ENCODE data around the gene OSBPL7.
"Not testable (repeated sequence)": the region's sequence is repeated elsewhere in the genome, so short reads cannot be mapped to it uniquely, and the experiment has no call there.

OSBPL7 gene

DNA sequence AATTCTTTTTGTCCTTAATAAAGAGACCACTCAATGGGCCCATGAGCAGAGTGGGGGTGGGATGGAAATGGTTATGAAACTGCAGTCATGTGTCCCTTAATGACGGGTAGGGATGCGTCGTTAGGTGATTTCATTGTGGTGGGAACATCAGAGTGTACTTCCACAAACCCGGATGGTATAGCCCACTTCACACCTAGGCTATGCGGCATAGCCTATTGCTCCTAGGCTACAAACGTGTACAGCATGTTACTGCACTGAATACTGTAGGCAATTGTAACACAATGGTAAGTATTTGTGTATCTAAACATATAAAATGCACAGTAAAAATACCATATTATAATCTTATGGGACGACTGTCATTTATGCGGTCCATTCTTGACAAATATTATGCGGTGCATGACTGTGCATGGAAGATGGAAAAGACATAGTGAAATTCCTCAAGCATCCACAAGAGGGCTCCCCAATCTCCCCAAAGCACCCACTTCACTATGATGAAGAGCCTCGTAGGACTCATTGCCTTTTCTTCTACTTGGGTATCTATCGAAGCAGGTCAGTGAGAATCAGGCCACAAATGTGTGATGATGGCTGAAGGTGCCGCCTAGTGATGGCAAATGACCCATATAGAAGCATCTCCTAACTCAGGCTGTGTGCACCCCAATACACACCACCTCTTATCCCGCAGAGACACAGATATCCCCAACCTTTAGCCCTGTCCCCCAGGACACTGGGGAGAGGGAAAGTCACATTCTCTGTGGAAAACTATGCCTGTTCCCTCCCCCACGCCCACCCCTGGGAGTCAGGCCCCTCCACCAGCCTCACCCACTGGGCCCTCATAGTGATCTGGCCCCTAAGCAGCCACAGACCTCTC, 45.0 kb downstream of the OSBPL7 start:
- no peak for DNase-seq (ENCODE audit: extremely low read depth in 1 of 2, low read depth in 1 of 2)

DNA sequence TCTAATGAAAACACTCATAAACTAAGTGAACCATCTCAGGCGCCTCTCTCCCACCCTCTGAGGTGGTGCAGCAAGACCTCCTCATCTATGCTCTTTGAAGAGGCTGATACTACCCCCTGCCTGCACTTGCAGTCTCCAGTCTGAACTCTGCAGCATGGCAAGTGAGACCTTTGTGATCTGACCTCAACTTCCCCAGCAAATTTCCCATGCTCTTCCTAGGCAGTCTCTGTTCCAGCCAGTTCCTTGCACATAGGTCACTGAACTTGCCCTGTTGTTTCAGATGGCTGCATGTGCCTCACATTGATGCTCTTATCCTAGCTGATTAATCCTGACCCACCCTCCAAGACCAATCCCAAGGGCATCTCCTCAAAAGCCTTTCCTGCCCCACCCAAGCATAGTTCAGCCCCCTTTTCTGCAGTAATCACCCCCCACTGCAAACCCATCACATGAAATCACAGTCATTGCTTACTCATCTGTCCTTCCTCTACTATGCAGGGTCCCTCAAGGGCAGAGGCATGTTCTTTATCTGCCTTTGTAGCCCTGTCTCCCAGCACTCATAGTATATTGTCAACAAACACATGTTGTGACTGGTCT, 46.5 kb downstream of the OSBPL7 start:
- no peak for DNase-seq (ENCODE audit: extremely low read depth in 1 of 2, low read depth in 1 of 2)

DNA sequence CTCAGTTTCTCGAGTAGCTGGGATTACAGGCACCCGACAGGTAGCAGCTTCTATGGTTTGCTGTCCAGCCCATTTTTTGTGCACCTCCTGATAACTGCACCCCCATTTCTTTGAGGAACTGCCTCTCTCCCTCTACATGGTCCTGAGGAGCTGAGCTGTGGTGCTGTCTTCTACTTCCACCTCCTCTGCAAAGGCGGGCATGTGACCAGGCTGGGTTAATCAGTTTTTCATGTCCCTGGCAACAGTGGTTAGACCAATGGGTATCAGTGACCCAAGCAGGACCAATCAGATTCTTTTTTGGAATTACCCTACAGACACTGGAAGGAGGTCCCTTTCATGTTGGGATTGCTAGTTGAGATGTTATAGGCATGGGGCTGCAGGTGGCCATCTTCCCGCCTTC, 47.3 kb downstream of the OSBPL7 start:
- no peak for DNase-seq (ENCODE audit: extremely low read depth in 1 of 2, low read depth in 1 of 2)

DNA sequence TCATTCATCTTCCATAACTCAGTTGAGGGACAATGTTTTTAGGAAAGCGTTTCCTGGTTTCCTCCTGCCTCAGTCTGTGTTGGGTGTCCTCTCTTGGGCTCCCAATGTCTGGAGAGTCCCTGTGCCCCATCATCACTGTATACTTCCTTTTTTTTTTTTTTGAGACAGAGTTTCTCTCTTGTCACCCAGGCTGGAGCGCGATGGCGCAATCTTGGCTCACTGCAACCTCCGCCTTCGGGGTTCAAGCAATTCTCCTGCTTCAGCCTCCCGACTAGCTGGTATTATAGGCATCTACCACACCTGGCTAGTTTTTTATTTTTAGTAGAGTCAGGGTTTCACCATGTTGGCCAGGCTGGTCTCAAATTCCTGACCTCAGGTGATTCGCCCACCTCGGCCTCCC, 47.9 kb downstream of the OSBPL7 start:
- DNase-seq (ENCODE audit: extremely low read depth in 1 of 2, low read depth in 1 of 2) = not testable (repeated sequence)

DNA sequence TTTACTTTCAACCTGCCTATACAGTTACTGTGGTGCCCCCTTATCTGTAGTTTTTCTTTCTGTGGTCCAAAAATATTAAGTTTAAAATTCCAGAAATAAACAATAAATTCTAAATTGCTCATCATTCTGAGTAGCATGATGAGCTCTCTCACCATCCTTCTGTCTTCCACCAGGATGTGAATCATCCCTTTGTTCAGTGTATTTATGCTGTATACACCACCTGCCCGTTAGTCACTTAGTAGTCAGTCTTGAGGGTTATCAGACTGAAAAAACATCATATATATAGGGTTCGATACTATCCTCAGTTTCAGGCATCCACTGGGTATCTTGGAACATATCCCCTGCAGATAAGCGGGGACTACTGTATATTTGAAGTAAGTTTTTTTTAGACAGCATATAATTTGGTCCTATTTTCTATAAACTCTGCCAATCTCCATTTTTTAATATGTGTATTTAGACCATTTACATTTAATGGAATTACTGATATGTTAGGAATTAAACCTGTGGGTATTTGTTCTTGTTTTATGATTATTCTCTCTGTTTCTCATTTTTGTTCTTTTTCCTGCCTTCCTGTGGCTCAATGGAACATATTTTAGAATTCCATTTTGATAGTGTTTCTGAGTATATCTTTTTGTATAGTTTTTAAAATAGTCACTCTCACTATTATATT, 57.5 kb downstream of the OSBPL7 start:
- DNase-seq (ENCODE audit: extremely low read depth in 1 of 2, low read depth in 1 of 2) = no peak

DNA sequence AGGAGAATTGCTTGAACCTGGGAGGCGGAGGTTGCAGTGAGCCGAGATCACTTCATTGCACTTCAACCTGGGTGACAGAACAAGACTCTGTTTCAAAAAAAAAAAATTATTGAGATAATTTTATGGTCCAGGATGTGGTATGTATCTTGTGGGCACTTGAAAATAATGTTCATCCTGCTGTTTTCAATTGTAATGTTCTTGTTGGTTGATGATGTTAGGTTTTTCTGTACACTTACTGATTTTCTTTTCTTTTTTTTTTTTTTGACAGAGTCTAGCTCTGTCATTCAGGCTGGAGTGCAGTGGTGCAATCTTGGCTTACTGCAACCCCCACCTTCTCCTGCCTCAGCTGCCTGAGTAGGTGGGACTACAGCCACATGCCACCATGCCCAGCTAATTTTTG, 58.9 kb downstream of the OSBPL7 start:
- no peak for DNase-seq (ENCODE audit: extremely low read depth in 1 of 2, low read depth in 1 of 2)

DNA sequence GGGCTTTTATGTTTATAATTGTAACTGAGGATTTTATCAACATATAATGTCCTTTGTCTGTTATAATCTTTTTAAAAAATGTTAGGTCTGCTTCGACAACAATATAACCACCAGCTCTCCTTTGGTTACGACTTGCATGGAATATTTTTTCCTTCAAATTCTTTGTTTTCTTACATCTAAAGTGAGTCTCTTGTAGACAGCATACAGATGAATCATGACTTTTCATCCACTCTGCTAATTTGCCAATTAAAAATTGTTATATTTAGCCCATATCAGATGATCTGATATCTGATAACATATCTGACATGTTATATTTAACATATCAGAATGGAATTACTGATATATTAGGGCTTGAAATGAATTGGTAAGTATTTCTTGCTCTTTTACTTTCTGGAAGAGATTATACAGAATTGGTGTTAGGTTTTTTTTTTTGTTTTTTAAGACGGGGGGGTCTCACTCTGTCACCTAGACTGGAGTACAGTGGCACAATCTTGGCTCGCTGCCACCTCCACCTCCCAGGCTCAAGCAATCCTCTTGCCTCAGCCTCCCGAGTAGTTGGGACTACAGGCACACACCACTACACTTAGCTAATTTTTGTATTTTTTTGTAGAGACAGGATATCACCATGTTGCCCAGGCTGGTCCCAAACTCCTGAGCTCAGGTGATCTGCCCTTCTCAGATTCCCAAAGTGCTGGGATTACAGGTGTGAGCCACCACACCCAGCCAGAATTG, 61.0 kb downstream of the OSBPL7 start:
- DNase-seq (ENCODE audit: extremely low read depth in 1 of 2, low read depth in 1 of 2) = no peak

DNA sequence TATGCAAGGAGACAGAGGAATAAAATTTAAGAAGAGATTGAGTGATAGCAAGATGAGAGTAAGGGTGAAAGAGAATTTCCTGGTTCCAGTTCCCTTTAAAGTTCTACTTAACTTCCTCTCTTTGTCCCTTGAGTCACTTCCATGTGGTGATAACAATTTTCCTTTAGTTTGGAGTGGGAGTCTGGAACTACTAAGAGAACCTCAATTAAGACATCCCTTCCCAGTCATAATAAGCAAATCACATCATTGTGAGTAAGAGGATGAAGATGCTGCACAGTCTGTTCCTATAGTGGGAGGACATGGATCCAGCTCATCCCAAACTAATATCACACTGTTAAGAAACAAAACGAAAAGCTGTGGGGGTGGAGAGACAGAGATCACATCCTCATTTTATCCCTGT, 64.2 kb downstream of the OSBPL7 start:
- DNase-seq (ENCODE audit: extremely low read depth in 1 of 2, low read depth in 1 of 2) = no peak

All from stimulated activated CD8-positive, alpha-beta memory T cell treated with anti-CD3 and anti-CD28 coated beads, Interleukin-7, amount 100 ng/mL, for 48 hours (primary cell).